Erythroblast (primary cell): ENCODE data around the gene TLL2.

Experiments used
- GATA1 ChIP-seq: IDR thresholded peaks from 2 replicates; pipeline ENCODE4 v1.6.1; 2011; ENCODE audit warnings: low read depth, mild to moderate bottlenecking, control low read depth, low read length, moderate library complexity
- POLR2A ChIP-seq: IDR thresholded peaks from 2 replicates; pipeline ENCODE4 v1.6.1; 2011; ENCODE audit warnings: mild to moderate bottlenecking, low read length

DNA sequence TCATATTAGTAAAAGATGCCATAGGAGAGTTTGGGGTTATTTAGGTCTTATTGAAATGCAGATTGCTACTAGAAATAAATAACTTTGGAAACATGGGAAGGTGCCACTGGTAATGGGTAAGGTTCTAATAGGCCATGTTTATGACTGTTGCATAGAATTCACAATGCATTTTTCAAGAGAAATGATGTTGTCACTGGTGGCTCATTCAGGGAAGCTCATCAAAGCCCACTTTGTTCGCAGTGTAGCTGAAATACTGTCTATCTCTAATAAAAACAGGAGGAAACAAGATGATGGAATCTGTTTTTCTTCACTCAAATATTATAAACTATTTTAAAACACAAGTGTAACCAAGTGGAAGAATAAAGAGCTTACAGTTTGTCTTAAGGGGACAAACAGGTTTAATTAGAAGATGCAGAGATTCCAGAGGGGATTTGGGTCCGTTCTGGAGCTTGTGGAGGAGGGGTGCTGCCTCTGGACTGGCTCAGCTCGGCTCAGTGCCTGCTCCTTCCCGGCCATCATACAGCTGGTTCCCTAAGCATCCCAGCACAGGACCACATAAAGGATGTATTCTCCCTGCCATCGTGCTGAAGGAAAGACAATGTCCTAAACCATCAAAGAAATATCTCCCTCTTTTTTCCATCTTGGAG, 175.3 kb downstream of the TLL2 start:
- TF ChIP-seq POLR2A (no peak), GATA1 (no peak)
